OCI-LY1 (cell line): ENCODE data around the gene EYA2.

Experiments used
- EZH2 ChIP-seq: fragments of 200-600 bp; sonication (generic), shearing (Covaris generic); IDR thresholded peaks from 2 replicates; pipeline ENCODE4 v1.8.0; 2017; ENCODE audit warnings: borderline replicate concordance, mixed run types, mild to moderate bottlenecking, antibody characterized with exemption, low read length, moderate library complexity, mixed read lengths
- TF ChIP-seq, protein P1 (sequence below): fragments of 200-600 bp; sonication (generic), shearing (Covaris generic); IDR thresholded peaks from 2 replicates; pipeline ENCODE4 v1.5.1; 2017; ENCODE audit warnings: mild to moderate bottlenecking, antibody characterized with exemption, low read length, moderate library complexity, mixed read lengths

DNA sequence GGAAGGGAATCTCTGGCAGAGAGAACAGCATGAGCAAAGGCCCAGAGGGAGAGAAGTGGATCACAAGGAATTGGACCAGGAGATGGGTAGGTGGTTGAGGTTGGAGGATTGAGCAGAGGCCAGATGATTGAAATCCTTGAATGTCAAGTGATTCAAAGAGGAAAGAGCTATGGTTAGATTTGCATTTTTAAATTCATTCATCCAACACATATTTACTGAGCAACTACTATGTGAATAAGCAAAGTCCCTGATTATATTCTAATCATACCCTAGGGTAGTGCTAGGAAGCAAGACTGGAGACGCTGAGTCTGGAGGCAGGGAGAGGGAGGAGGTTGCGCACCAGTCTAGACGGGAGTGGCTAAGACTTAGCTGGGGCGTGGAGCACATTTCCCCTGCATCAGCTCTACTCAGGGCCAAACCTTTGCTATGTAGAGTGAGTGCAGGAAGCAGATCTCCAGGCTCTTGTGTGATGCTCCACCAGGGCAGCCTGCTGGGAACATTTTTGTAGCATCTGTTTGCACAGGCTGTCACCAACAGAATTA is 40.2 kb downstream of the EYA2 start:
- TF ChIP-seq, protein P1, sequence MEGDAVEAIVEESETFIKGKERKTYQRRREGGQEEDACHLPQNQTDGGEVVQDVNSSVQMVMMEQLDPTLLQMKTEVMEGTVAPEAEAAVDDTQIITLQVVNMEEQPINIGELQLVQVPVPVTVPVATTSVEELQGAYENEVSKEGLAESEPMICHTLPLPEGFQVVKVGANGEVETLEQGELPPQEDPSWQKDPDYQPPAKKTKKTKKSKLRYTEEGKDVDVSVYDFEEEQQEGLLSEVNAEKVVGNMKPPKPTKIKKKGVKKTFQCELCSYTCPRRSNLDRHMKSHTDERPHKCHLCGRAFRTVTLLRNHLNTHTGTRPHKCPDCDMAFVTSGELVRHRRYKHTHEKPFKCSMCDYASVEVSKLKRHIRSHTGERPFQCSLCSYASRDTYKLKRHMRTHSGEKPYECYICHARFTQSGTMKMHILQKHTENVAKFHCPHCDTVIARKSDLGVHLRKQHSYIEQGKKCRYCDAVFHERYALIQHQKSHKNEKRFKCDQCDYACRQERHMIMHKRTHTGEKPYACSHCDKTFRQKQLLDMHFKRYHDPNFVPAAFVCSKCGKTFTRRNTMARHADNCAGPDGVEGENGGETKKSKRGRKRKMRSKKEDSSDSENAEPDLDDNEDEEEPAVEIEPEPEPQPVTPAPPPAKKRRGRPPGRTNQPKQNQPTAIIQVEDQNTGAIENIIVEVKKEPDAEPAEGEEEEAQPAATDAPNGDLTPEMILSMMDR = no peak
- no peak for TF ChIP-seq EZH2
